Sigmoid colon (tissue), 4 donors: ENCODE data around the gene MEF2B.

Source experiments
- POLR2A ChIP-seq, 2 donors: fragments of 450-650 bp; IDR thresholded peaks; one replicate each; pipeline ENCODE4 v1.6.1; 2016; ENCODE audit warnings: antibody characterized with exemption in 2 of 2, mild to moderate bottlenecking in 2 of 2, moderate library complexity in 2 of 2
- POLR2AphosphoS5 ChIP-seq, 4 donors: sonication (generic); formaldehyde crosslinking; IDR thresholded peaks; one replicate each; pipeline ENCODE4 v1.6.1; 2017; ENCODE audit warnings: antibody characterized with exemption in 4 of 4
- TF ChIP-seq, protein P1 (sequence below), 4 experiments: fragments of 450-650 bp in 3 of 4; fragments of 200-600 bp in 1 of 4; IDR thresholded peaks; one replicate each; pipeline ENCODE4 v1.5.1; 2016 to 2019; ENCODE audit warnings: antibody characterized with exemption in 4 of 4, mild to moderate bottlenecking in 3 of 4, moderate library complexity in 2 of 4

DNA sequence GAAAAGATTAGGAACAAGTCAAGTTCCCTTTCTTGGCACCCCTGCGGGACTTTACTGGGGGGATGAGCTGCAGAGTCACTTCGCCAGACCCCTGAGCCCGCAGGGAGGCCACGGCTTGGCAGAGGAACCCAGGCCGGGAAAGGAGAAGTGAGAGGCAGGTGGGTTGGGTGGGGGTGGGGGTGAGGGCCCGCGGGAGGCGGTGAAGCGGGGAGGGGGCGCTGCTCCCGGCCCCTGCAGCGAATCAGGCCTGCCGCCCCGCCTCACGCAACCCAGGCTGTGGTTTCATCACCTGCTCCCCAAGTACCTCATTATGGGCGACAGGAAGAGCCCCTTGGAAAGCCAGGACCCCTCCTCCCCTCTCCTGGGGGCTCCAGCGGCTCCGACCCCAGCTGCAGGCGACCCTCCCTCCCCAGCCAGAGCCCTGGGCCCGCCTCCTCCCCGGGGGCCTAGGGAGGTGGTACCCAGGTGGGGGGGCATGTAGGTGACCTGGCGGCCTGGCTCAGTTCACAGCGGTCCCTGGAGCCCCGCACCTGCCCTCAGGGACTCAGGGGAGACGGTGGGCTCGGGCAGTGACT is 9.5 kb downstream of the MEF2B start:
- TF ChIP-seq, protein P1, sequence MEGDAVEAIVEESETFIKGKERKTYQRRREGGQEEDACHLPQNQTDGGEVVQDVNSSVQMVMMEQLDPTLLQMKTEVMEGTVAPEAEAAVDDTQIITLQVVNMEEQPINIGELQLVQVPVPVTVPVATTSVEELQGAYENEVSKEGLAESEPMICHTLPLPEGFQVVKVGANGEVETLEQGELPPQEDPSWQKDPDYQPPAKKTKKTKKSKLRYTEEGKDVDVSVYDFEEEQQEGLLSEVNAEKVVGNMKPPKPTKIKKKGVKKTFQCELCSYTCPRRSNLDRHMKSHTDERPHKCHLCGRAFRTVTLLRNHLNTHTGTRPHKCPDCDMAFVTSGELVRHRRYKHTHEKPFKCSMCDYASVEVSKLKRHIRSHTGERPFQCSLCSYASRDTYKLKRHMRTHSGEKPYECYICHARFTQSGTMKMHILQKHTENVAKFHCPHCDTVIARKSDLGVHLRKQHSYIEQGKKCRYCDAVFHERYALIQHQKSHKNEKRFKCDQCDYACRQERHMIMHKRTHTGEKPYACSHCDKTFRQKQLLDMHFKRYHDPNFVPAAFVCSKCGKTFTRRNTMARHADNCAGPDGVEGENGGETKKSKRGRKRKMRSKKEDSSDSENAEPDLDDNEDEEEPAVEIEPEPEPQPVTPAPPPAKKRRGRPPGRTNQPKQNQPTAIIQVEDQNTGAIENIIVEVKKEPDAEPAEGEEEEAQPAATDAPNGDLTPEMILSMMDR (IDR thresholded peaks at IDR 0.05), result no peak
- TF ChIP-seq POLR2A (IDR thresholded peaks at IDR 0.05) (no peak), POLR2AphosphoS5 (IDR thresholded peaks at IDR 0.05) (no peak)
